Measurements from ENCODE around the gene ZBTB40. TPM values are rescaled to one million over a fixed set of nuclear protein-coding genes. Genes with fewer than 3 reads are reported as not detected.

The ZBTB40 gene
- total RNA-seq, 3 donors from 2014 or later, result 14.8 to 28.0 (median 16.7) TPM

- DNase-seq (no peak), ATAC-seq (no peak)
- peaks cover 5% of the 10 kb centered on the region for H3K4me1 ChIP-seq (ENCODE audit: low read depth)
- peaks cover 2% of the 10 kb centered on the region for H3K9me3 ChIP-seq
- H3K36me3 ChIP-seq (ENCODE audit: low read depth), result no peaks in the 10 kb centered on the region
- no peak overlapping the region for H3K4me3 ChIP-seq
- intact Hi-C loops (cut with DNase I, micrococcal nuclease), result no loop called here
- TF ChIP-seq, protein P1, sequence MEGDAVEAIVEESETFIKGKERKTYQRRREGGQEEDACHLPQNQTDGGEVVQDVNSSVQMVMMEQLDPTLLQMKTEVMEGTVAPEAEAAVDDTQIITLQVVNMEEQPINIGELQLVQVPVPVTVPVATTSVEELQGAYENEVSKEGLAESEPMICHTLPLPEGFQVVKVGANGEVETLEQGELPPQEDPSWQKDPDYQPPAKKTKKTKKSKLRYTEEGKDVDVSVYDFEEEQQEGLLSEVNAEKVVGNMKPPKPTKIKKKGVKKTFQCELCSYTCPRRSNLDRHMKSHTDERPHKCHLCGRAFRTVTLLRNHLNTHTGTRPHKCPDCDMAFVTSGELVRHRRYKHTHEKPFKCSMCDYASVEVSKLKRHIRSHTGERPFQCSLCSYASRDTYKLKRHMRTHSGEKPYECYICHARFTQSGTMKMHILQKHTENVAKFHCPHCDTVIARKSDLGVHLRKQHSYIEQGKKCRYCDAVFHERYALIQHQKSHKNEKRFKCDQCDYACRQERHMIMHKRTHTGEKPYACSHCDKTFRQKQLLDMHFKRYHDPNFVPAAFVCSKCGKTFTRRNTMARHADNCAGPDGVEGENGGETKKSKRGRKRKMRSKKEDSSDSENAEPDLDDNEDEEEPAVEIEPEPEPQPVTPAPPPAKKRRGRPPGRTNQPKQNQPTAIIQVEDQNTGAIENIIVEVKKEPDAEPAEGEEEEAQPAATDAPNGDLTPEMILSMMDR (IDR thresholded peaks at IDR 0.05), result no peak
Observed at GRCh38 chr1:22465671-22466070, 14.0 kb downstream of the ZBTB40 start.

DNA sequence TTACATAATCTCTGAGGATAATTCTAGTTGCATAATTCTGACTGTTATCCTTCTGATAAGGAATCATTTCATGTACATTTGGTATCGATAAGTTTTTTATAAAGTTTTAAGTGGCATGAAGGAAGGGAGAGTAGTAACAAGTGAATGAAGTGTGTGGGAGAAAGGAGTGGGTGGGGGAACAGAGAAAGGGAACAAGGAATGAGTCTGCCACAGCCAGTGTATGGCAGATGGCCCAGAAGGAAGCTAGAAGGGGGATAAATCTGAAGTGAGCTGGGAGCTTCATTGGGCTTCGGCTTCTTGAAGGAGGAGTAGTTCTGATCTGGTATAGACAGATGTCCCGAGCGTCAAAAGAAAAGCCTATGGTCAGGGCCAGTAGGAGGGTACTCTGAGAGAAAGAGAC is 18.6 kb downstream of the ZBTB40 start:
- TF ChIP-seq, protein P1 (IDR thresholded peaks at IDR 0.05), result no peak
- H3K36me3 ChIP-seq (ENCODE audit: low read depth), result no peaks in the 10 kb centered on the region
- DNase-seq (no peak), ATAC-seq (no peak)
- peaks cover under 1% of the 10 kb centered on the region for H3K9me3 ChIP-seq
- no peaks in the 10 kb centered on the region for H3K4me1 ChIP-seq (ENCODE audit: low read depth)
- H3K4me3 ChIP-seq, result no peak overlapping the region
- intact Hi-C loops (cut with DNase I, micrococcal nuclease), result no loop called here

DNA sequence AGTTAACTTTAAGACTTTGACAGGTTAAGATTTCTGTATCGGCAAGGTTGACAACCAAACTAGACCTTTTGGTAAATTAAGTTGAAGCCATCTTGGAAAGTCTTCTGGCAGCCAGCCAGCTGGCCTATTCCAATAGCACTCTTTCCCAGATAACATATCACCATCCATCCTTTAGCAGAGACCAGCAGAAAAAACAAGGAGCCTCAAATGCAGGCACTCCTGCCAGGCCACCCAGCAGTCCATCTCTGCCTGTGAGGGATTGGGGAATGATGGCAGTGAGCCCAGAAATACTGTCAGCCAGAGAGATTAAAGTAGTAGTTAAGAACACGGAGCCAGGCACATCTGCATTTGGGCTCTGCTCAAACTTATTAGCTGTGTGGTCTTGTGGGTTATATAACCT is 19.4 kb downstream of the ZBTB40 start:
- intact Hi-C loops (cut with DNase I, micrococcal nuclease), result no loop called here

GRCh38 chr1:22471610-22472009 is 20.0 kb downstream of the ZBTB40 start:
- no peaks in the 10 kb centered on the region for H3K9me3 ChIP-seq
- TF ChIP-seq, protein P1 (IDR thresholded peaks at IDR 0.05), result no peak
- H3K36me3 ChIP-seq (ENCODE audit: low read depth), result no peaks in the 10 kb centered on the region
- no peaks in the 10 kb centered on the region for H3K4me1 ChIP-seq (ENCODE audit: low read depth)
- DNase-seq, result no peak
- H3K4me3 ChIP-seq, result no peak overlapping the region
- intact Hi-C loops (cut with DNase I, micrococcal nuclease), result no loop called here
- ATAC-seq, result no peak

More for the DNA sequence above, 19.4 kb downstream of the ZBTB40 start:
- DNase-seq (peak in 1 of 3 donors; percentile 23), ATAC-seq (no peak)
- no peaks in the 10 kb centered on the region for H3K36me3 ChIP-seq (ENCODE audit: low read depth)
- H3K4me3 ChIP-seq, result no peak overlapping the region
- no peaks in the 10 kb centered on the region for H3K9me3 ChIP-seq
- TF ChIP-seq, protein P1 (IDR thresholded peaks at IDR 0.05), result no peak
- H3K4me1 ChIP-seq (ENCODE audit: low read depth), result no peaks in the 10 kb centered on the region

GRCh38 chr1:22472596-22472995 is 20.9 kb downstream of the ZBTB40 start:
- intact Hi-C loops (cut with DNase I, micrococcal nuclease), result no loop called here
- TF ChIP-seq, protein P1 (IDR thresholded peaks at IDR 0.05), result no peak
- ATAC-seq (no peak), DNase-seq (no peak)
- Histone ChIP-seq H3K4me3 (no peak overlapping the region), H3K4me1 (ENCODE audit: low read depth) (no peaks in the 10 kb centered on the region), H3K36me3 (ENCODE audit: low read depth) (no peaks in the 10 kb centered on the region), H3K9me3 (no peaks in the 10 kb centered on the region)

DNA sequence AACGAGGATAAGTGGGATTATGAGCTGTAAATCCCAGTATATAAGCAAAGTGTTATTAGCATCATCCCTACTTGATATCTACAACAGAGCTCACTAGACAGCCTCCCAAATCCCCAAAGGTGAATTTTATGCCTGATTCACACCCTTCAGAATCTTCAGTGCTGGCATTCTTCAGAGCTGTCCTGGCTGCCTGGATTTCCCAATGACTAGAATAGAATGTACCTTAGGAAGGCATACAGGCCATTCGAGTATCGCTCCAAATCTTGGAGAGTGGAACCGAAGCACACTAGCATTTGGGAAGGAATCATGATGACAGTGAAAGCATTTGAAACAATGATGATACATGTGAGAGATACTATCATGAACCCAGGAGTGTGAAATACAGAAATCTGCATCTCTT is 22.3 kb downstream of the ZBTB40 start:
- TF ChIP-seq, protein P1 (IDR thresholded peaks at IDR 0.05), result no peak
- Histone ChIP-seq H3K36me3 (ENCODE audit: low read depth) (no peaks in the 10 kb centered on the region), H3K4me1 (ENCODE audit: low read depth) (no peaks in the 10 kb centered on the region), H3K9me3 (no peaks in the 10 kb centered on the region), H3K4me3 (no peak overlapping the region)
- ATAC-seq (no peak), DNase-seq (no peak)
- intact Hi-C loops (cut with DNase I, micrococcal nuclease), result no loop called here
